Uterus (tissue), 4 donors: ENCODE data around the gene MFSD6L. TPM values are rescaled to one million over a fixed set of nuclear protein-coding genes. Genes with fewer than 3 reads are reported as not detected.

Experiments used
- DNase-seq, 2 donors: peaks; one replicate each; pipeline ENCODE4 v3.0.0-alpha.2; 2019 to 2020
- H3K27ac ChIP-seq, 2 donors: fragments of 200-600 bp; sonication (generic); 1 replicate in 1 of 2; 2 replicates in 1 of 2; pipeline ENCODE4 v1.5.1; 2016 to 2018
- H3K27me3 ChIP-seq, 2 donors: fragments of 200-600 bp; sonication (generic); one replicate each; pipeline ENCODE4 v1.5.1; 2018 to 2019; ENCODE audit warnings: control low read depth in 1 of 2
- H3K36me3 ChIP-seq, 2 donors: fragments of 200-600 bp; sonication (generic); one replicate each; pipeline ENCODE4 v1.5.1; 2019; ENCODE audit warnings: control low read depth in 1 of 2
- H3K4me1 ChIP-seq, 2 donors: fragments of 200-600 bp; sonication (generic); one replicate each; pipeline ENCODE4 v1.5.1; 2018 to 2019; ENCODE audit warnings: control low read depth in 1 of 2
- H3K4me3 ChIP-seq, 2 donors: fragments of 200-600 bp; sonication (generic); 1 replicate in 1 of 2; 2 replicates in 1 of 2; pipeline ENCODE4 v1.5.1; 2018 to 2019; ENCODE audit warnings: mild to moderate bottlenecking in 1 of 2
- H3K9me3 ChIP-seq, 2 donors: fragments of 200-600 bp; sonication (generic); one replicate each; pipeline ENCODE4 v1.5.1; 2019; ENCODE audit warnings: control low read depth in 1 of 2
- POLR2A ChIP-seq, 2 donors: fragments of 450-650 bp; IDR thresholded peaks; one replicate each; pipeline ENCODE4 v1.6.1; 2016; ENCODE audit warnings: antibody characterized with exemption in 2 of 2, mild to moderate bottlenecking in 1 of 2, moderate library complexity in 1 of 2
- intact Hi-C: fragments of 100-400 bp; cut with DNase I; formaldehyde crosslinking; loops from one replicate; pipeline ENCODE4 v1.15.1; 2023; ENCODE audit warnings: low total_unique reads
- total RNA-seq, 4 donors: library from RNA; depleted of rRNA in 3 of 4; stranded (reverse); fragments of >200 nt in 3 of 4; gene quantifications; one replicate each; pipeline versions ENCODE4 v1.1.0 to v1.2.4, GENCODE V29; 2014 to 2023
- TF ChIP-seq, protein P1 (sequence below), 4 experiments: fragments of 200-600 bp in 2 of 4; fragments of 450-650 bp in 2 of 4; sonication (generic) in 2 of 4; IDR thresholded peaks; one replicate each; pipeline ENCODE4 v1.5.1; 2016 to 2019; ENCODE audit warnings: antibody characterized with exemption in 4 of 4, mild to moderate bottlenecking in 2 of 4, moderate library complexity in 1 of 4
- donor health status: DM: yes; HTN: yes; CAD: no.

Gene MFSD6L
- total RNA-seq, 4 donors from 2014 or later, result 2.4 TPM; not detected in 3

DNA sequence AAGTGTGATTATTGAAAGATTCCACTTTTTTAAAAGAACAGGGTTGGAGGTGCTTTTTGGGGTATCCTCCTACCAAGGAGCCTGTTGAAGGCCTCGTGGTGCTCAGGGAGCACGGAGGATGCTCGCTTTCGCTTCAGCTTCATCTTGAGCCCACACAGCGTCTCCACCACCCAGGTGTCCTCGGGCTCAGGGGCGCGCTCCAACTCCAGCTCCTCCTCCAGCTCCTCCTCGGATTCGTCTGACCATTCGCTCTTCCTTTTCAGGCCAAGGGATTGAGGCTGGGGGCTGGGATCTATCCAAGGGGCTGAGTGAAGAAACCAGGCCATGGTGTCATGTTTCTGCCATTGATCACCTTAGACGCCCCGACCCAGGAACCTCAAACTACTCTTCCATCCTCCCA lies 42.0 kb downstream of the MFSD6L start:
- intact Hi-C loops, result no loop called here

DNA sequence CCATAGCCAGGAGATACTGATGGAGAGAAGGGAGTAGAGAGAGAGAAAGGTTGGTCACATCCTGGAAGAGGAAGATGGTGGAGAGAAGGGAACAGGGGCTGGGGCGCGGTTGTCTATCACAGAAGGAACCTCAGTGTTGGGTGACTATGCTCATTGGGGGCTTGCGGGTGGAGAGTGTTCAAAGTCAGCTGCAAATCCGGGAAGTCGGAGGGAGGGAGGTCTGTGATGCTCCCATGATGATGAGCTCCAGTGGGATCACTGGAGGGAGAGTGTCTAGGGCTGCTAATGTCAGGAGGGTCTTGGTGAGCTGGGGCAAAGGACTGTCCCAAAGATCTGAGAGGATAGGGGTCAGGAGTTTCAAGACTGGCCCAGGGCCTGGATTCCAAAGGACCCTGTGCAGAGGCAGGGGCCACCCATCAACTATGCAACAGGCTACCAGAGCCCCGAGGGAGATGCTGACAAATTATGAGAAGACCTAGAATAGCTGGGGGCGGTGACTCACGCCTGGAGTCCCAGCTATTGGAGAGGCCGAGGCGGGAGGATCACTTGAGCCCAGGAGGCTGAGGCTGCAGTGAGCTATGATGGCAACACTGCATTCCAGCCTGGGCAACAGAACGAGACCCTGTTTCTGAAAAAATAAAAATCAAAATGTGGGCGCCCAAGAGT lies 43.4 kb downstream of the MFSD6L start:
- Histone ChIP-seq H3K36me3 (no peaks in the 10 kb centered on the region), H3K4me3 (no peak overlapping the region), H3K27ac (no peak overlapping the region), H3K4me1 (no peaks in the 10 kb centered on the region), H3K27me3 (no peaks in the 10 kb centered on the region), H3K9me3 (no peaks in the 10 kb centered on the region)
- intact Hi-C loops, result no loop called here
- no peak for DNase-seq
- TF ChIP-seq, protein P1, sequence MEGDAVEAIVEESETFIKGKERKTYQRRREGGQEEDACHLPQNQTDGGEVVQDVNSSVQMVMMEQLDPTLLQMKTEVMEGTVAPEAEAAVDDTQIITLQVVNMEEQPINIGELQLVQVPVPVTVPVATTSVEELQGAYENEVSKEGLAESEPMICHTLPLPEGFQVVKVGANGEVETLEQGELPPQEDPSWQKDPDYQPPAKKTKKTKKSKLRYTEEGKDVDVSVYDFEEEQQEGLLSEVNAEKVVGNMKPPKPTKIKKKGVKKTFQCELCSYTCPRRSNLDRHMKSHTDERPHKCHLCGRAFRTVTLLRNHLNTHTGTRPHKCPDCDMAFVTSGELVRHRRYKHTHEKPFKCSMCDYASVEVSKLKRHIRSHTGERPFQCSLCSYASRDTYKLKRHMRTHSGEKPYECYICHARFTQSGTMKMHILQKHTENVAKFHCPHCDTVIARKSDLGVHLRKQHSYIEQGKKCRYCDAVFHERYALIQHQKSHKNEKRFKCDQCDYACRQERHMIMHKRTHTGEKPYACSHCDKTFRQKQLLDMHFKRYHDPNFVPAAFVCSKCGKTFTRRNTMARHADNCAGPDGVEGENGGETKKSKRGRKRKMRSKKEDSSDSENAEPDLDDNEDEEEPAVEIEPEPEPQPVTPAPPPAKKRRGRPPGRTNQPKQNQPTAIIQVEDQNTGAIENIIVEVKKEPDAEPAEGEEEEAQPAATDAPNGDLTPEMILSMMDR (IDR thresholded peaks at IDR 0.05), result no peak
- TF ChIP-seq POLR2A (IDR thresholded peaks at IDR 0.05), result no peak

More for the DNA sequence above, 42.0 kb downstream of the MFSD6L start:
- Histone ChIP-seq H3K4me1 (no peaks in the 10 kb centered on the region), H3K27ac (no peak overlapping the region), H3K9me3 (no peaks in the 10 kb centered on the region), H3K36me3 (no peaks in the 10 kb centered on the region), H3K4me3 (no peak overlapping the region), H3K27me3 (no peaks in the 10 kb centered on the region)
- no peak for TF ChIP-seq POLR2A (IDR thresholded peaks at IDR 0.05)
- TF ChIP-seq, protein P1 (IDR thresholded peaks at IDR 0.05), result no peak
- DNase-seq, result no peak

DNA sequence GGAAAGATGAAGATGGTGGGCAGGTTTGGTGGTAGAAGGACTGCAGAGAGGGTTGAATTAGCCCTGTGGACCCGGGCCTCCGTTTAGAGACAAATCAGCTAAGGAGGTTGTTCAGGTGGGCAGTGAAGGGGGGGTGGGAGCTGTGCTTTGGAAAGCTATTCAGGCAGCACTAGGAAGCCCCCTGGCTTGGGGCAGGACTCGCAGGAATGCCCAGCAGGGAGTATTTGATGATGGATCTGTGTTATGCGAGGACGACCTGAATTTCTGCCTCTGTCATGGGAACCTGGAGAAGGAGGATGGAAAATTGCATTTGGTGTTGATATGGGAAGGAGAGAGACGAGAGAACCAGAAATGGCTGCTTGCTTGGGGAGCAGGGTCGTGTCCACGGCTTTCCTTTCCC lies 44.3 kb downstream of the MFSD6L start:
- Histone ChIP-seq H3K27ac (no peak overlapping the region), H3K27me3 (no peaks in the 10 kb centered on the region), H3K4me1 (no peaks in the 10 kb centered on the region), H3K4me3 (no peak overlapping the region), H3K9me3 (no peaks in the 10 kb centered on the region), H3K36me3 (no peaks in the 10 kb centered on the region)
- no peak for DNase-seq
- TF ChIP-seq, protein P1 (IDR thresholded peaks at IDR 0.05), result no peak
- no peak for TF ChIP-seq POLR2A (IDR thresholded peaks at IDR 0.05)
- intact Hi-C loops, result no loop called here

DNA sequence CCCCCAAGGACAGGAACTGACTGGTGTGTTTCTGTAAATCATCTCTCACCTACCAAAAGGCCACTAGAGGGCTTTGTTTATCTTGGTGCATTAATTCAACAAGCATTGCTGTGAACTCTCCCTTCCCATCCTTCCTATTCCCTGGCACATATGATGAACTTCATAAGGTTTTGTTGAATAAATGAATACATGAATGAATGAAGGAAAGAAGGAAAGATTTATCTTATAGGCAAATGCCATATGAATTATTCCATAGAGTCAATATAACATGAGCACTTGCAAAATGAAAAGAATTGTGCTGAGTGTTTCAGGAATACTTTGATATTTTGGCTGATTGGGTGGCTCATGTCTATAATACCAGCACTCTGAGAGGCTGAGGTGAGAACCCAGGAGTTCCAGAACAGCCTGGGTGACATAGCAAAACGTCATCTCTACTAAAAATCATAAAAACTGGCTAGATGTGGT lies 45.2 kb downstream of the MFSD6L start:
- H3K27me3 ChIP-seq, result no peaks in the 10 kb centered on the region
- TF ChIP-seq, protein P1 (IDR thresholded peaks at IDR 0.05), result no peak
- no peak for TF ChIP-seq POLR2A (IDR thresholded peaks at IDR 0.05)
- no peaks in the 10 kb centered on the region for H3K9me3 ChIP-seq
- H3K36me3 ChIP-seq, result no peaks in the 10 kb centered on the region
- no peak overlapping the region for H3K27ac ChIP-seq
- intact Hi-C loops, result no loop called here
- no peaks in the 10 kb centered on the region for H3K4me1 ChIP-seq
- H3K4me3 ChIP-seq, result no peak overlapping the region
- DNase-seq, result no peak

DNA sequence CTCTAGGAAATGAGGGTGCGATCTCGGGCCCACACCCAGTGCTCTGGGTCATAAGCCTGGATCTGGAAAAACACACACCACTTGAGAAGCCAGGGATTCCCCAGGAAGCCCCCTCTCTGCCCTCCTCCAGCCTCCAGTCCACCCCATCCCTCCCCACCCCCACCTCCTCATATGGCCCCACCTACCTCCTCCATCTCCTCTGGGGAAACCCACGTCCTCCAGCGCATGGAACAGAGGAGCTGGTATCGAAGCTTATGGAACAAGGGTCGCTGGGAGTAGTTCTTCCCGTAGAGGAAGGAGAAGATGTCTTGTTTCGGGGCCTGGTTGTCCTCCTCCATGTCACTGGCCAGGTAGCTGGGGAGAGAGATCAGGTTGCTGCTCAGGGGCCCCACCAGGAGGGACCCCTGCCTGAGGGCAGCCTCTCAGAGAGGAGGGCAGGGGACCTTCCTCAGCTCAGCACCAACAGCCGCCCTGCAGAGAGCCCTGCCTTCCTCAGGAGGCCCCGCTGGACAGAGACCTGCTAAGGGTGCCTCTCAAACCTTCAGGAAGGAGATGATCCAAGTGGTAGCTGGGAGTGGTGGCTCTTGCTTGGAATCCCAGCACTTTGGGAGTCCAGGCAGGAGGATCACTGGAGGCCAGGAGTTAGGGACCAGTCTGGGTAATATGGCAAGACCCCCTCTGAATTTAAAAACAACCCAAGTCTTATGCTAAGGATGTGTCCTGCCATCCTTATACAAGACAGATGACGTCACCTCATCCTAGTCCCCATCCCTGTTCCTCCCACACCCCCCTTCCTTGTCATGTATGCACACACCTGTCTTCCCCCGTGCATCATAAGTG lies 45.8 kb downstream of the MFSD6L start:
- Histone ChIP-seq H3K4me3 (no peak overlapping the region), H3K4me1 (no peaks in the 10 kb centered on the region), H3K27me3 (no peaks in the 10 kb centered on the region), H3K36me3 (no peaks in the 10 kb centered on the region), H3K9me3 (no peaks in the 10 kb centered on the region), H3K27ac (no peak overlapping the region)
- no peak for DNase-seq
- TF ChIP-seq, protein P1 (IDR thresholded peaks at IDR 0.05), result no peak
- TF ChIP-seq POLR2A (IDR thresholded peaks at IDR 0.05), result no peak
- intact Hi-C loops, result no loop called here
